Loucy (cell line): Measurements from ENCODE around the gene NBPF3.

Experiments
- CTCF ChIP-seq: fragments of 200-600 bp; sonication (generic); conservative IDR thresholded peaks from 2 replicates; pipeline ENCODE4 v1.5.1; 2014; ENCODE audit warnings: mild to moderate bottlenecking, antibody characterized with exemption, low read length
- EZH2phosphoT487 ChIP-seq: fragments of 200-600 bp; IDR thresholded peaks from 2 replicates; pipeline ENCODE4 v1.6.1; 2018; ENCODE audit warnings: antibody characterized with exemption, mild to moderate bottlenecking, moderate library complexity, borderline replicate concordance

GRCh38 chr1:21522525-21523038 is 82.6 kb downstream of the NBPF3 start:
- TF ChIP-seq CTCF (no peak), EZH2phosphoT487 (no peak)
